GM12864 (cell line): ENCODE measurements around the gene C19orf85.
A peak's percentile ranks its signal among the peaks of the same experiment; 100 is the strongest.

Source experiments
- DNase-seq: peaks from one replicate; pipeline ENCODE4 v3.0.0-alpha.2; 2011; ENCODE audit warnings: low read depth
- H3K4me3 ChIP-seq: 2 replicates; pipeline ENCODE4 v1.5.1; 2011; ENCODE audit warnings: mild to moderate bottlenecking, low read depth, low read length, control low read depth
- CTCF ChIP-seq: IDR thresholded peaks from 2 replicates; pipeline ENCODE4 v1.5.1; 2011; ENCODE audit warnings: low read depth, mild to moderate bottlenecking, moderate library complexity, low read length, control low read depth, inconsistent platforms; ENCODE audit errors: missing control alignments

Gene C19orf85

GRCh38 chr19:55466241-55466614, 1.7 kb upstream of the C19orf85 start:
- no peak overlapping the region for H3K4me3 ChIP-seq
- no peak for TF ChIP-seq CTCF
- no peak for DNase-seq

GRCh38 chr19:55465460-55466240, 1.1 kb upstream of the C19orf85 start:
- TF ChIP-seq CTCF: no peak
- no peak overlapping the region for H3K4me3 ChIP-seq
- DNase-seq: no peak

GRCh38 chr19:55464039-55464661, 401 bp downstream of the C19orf85 start:
- H3K4me3 ChIP-seq: no peak overlapping the region
- no peak for TF ChIP-seq CTCF
- no peak for DNase-seq

GRCh38 chr19:55463583-55464031, 944 bp downstream of the C19orf85 start:
- no peak for TF ChIP-seq CTCF

GRCh38 chr19:55462722-55463121, 1.8 kb downstream of the C19orf85 start:
- no peak for DNase-seq
- no peak for TF ChIP-seq CTCF
- no peak overlapping the region for H3K4me3 ChIP-seq

More at GRCh38 chr19:55463583-55464031, 944 bp downstream of the C19orf85 start:
- no peak for DNase-seq
- H3K4me3 ChIP-seq: no peak overlapping the region

- no peak for DNase-seq
Observed at GRCh38 chr19:55461974-55462626, 2.5 kb downstream of the C19orf85 start.

More at GRCh38 chr19:55461974-55462626, 2.5 kb downstream of the C19orf85 start:
- H3K4me3 ChIP-seq: peak overlapping the region; percentile 85
- no peak for TF ChIP-seq CTCF
